Gastroesophageal sphincter (tissue), 4 donors: ENCODE data around the gene RGS5. TPM values are rescaled to one million over a fixed set of nuclear protein-coding genes. Genes with fewer than 3 reads are reported as not detected.

Experiments used
- ATAC-seq: fragments of 150-250 bp; one replicate; pipeline ENCODE4 v1.9.1; 2016; ENCODE audit warnings: mild to moderate bottlenecking, moderate library complexity
- H3K27ac ChIP-seq, 4 donors: fragments of 200-600 bp; sonication (generic) in 3 of 4; 1 replicate in 3 of 4; 2 replicates in 1 of 4; pipeline ENCODE4 v1.5.1; 2016 to 2019
- H3K27me3 ChIP-seq: fragments of 200-600 bp; sonication (generic); one replicate; pipeline ENCODE4 v1.5.1; 2019
- H3K36me3 ChIP-seq, 2 donors: fragments of 200-600 bp; sonication (generic); one replicate each; pipeline ENCODE4 v1.5.1; 2019; ENCODE audit warnings: control low read depth in 1 of 2
- H3K4me1 ChIP-seq, 3 donors: fragments of 200-600 bp; sonication (generic); 1 replicate in 2 of 3; 2 replicates in 1 of 3; pipeline ENCODE4 v1.5.1; 2016 to 2019; ENCODE audit warnings: control low read depth in 2 of 3
- H3K4me3 ChIP-seq, 2 donors: fragments of 200-600 bp; sonication (generic); one replicate each; pipeline ENCODE4 v1.5.1; 2019; ENCODE audit warnings: mild to moderate bottlenecking in 1 of 2, moderate library complexity in 1 of 2
- H3K9me3 ChIP-seq, 3 donors: fragments of 200-600 bp; sonication (generic); one replicate each; pipeline ENCODE4 v1.5.1; 2017 to 2019; ENCODE audit warnings: control low read depth in 2 of 3
- CTCF ChIP-seq, 4 experiments: fragments of 200-600 bp in 2 of 4; fragments of 450-650 bp in 2 of 4; sonication (generic) in 1 of 4; IDR thresholded peaks; one replicate each; pipeline ENCODE4 v1.5.1; 2017 to 2019; ENCODE audit warnings: antibody characterized with exemption in 4 of 4, mild to moderate bottlenecking in 2 of 4, moderate library complexity in 2 of 4
- EP300 ChIP-seq: sonication (generic); formaldehyde crosslinking; IDR thresholded peaks from one replicate; pipeline ENCODE4 v1.6.1; 2017; ENCODE audit warnings: antibody characterized with exemption, mild to moderate bottlenecking
- POLR2A ChIP-seq, 2 donors: fragments of 450-650 bp; IDR thresholded peaks; one replicate each; pipeline ENCODE4 v1.6.1; 2017; ENCODE audit warnings: antibody characterized with exemption in 2 of 2, mild to moderate bottlenecking in 2 of 2, moderate library complexity in 1 of 2
- POLR2AphosphoS5 ChIP-seq: sonication (generic); formaldehyde crosslinking; IDR thresholded peaks from one replicate; pipeline ENCODE4 v1.6.1; 2017; ENCODE audit warnings: antibody characterized with exemption
- WGBS, 2 donors: methylation state at CpG; one replicate each; pipeline ENCODE4 v1.1.5; 2018; ENCODE audit warnings: low coverage in 1 of 2; 5-methylcytosine and 5-hydroxymethylcytosine counted together
- total RNA-seq, 4 donors: library from RNA; depleted of rRNA; stranded (reverse); fragments of >200 nt; gene quantifications; one replicate each; pipeline ENCODE4 v1.1.0, GENCODE V29; 2016

RGS5 gene
- total RNA-seq, 4 donors from 2014 or later = 267 to 427 (median 386) TPM

GRCh38 chr1:163119707-163120106 is 83.0 kb downstream of the RGS5 start:
- no peak overlapping the region for H3K27ac ChIP-seq
- no peak for ATAC-seq

DNA sequence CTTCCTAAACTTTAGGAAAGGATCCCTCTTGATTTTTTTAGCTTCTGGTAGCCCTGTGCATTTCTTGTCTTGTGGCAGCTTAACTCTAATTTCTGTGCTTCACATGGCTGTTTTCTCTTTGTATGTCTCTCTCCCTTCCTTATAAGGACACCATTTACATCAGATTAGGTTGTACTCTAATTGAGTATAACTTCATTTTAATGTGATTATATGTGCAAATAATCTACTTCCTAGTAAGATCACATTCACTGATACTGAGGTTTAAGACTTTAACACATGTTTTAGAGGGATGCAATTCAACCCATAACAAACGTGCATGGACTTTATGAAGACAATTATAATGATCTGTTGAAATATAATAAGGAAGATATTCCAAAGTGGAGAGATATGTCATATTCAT is 86.8 kb downstream of the RGS5 start:
- WGBS, 2 donors = 83 to 100% methylated on average over 1 of the region's 1 CpG

More at GRCh38 chr1:163119707-163120106, 83.0 kb downstream of the RGS5 start:
- Histone ChIP-seq H3K4me1 (peaks cover 0 to 9% (median 0%) of the 10 kb centered on the region in 3 donors), H3K9me3 (no peaks in the 10 kb centered on the region), H3K4me3 (no peak overlapping the region), H3K36me3 (no peaks in the 10 kb centered on the region), H3K27me3 (no peaks in the 10 kb centered on the region)
- TF ChIP-seq POLR2A (IDR thresholded peaks at IDR 0.05) (no peak), EP300 (no peak), CTCF (IDR thresholded peaks at IDR 0.05) (no peak), POLR2AphosphoS5 (no peak)

DNA sequence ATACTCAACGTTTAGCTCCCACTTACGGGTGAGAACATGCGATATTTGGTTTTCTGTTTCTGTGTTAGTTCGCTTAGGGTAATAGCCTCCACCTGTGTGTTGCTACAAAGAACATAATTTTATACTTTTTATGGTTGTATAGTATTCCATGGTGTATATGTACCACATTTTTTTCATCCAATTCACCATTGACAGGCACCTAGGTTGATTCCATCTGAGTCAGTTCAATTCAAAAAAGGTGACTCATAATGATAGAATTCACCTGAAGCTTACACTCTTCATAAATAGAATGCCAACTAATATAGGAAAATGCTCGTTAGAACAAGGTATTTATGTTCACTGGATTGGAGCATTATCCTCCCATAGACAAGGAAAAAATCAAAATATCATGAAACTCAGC is 95.1 kb downstream of the RGS5 start:
- no peaks in the 10 kb centered on the region for H3K27me3 ChIP-seq
- ATAC-seq = no peak
- no peaks in the 10 kb centered on the region for H3K36me3 ChIP-seq
- WGBS, 2 donors = 85 to 86% methylated on average over 5 of the region's 5 CpGs
- TF ChIP-seq POLR2AphosphoS5 = no peak
- no peak for TF ChIP-seq EP300
- no peak for TF ChIP-seq CTCF (IDR thresholded peaks at IDR 0.05)
- TF ChIP-seq POLR2A (IDR thresholded peaks at IDR 0.05) = no peak
- no peak overlapping the region for H3K27ac ChIP-seq
- H3K4me1 ChIP-seq = peaks cover 0 to 33% (median 7%) of the 10 kb centered on the region in 3 donors
- no peak overlapping the region for H3K4me3 ChIP-seq
- no peaks in the 10 kb centered on the region for H3K9me3 ChIP-seq

More for the DNA sequence above, 86.8 kb downstream of the RGS5 start:
- no peak for ATAC-seq
- H3K27me3 ChIP-seq = no peaks in the 10 kb centered on the region
- H3K27ac ChIP-seq = no peak overlapping the region
- H3K9me3 ChIP-seq = no peaks in the 10 kb centered on the region
- TF ChIP-seq CTCF (IDR thresholded peaks at IDR 0.05) (no peak), POLR2A (IDR thresholded peaks at IDR 0.05) (no peak), POLR2AphosphoS5 (no peak), EP300 (no peak)
- H3K4me3 ChIP-seq = no peak overlapping the region
- H3K36me3 ChIP-seq = no peaks in the 10 kb centered on the region
- H3K4me1 ChIP-seq = no peaks in the 10 kb centered on the region

GRCh38 chr1:163106364-163106987 is 96.2 kb downstream of the RGS5 start:
- H3K4me1 ChIP-seq = peaks cover 0 to 33% (median 7%) of the 10 kb centered on the region in 3 donors
- 14 to 39% methylated on average over 2 of the region's 2 CpGs for WGBS, 2 donors
- H3K4me3 ChIP-seq = no peak overlapping the region
- H3K9me3 ChIP-seq = no peaks in the 10 kb centered on the region
- no peaks in the 10 kb centered on the region for H3K36me3 ChIP-seq
- peak overlapping the region in 3 of 4 donors; percentile 10 to 73 (median 49) for H3K27ac ChIP-seq
- ATAC-seq = peak; percentile 36
- TF ChIP-seq POLR2AphosphoS5 (no peak), POLR2A (IDR thresholded peaks at IDR 0.05) (no peak), EP300 (no peak), CTCF (IDR thresholded peaks at IDR 0.05) (no peak)
- no peaks in the 10 kb centered on the region for H3K27me3 ChIP-seq

GRCh38 chr1:163104385-163105099 is 98.2 kb downstream of the RGS5 start:
- H3K27ac ChIP-seq = peak overlapping the region; percentile 0 to 73 (median 52)
- TF ChIP-seq POLR2A (IDR thresholded peaks at IDR 0.05) (no peak), CTCF (IDR thresholded peaks at IDR 0.05) (no peak), POLR2AphosphoS5 (no peak), EP300 (no peak)
- H3K9me3 ChIP-seq = no peaks in the 10 kb centered on the region
- peaks cover 0 to 33% (median 7%) of the 10 kb centered on the region in 3 donors for H3K4me1 ChIP-seq
- ATAC-seq = no peak
- 10 to 28% methylated on average over 3 to 4 of the region's 4 CpGs for WGBS, 2 donors
- no peaks in the 10 kb centered on the region for H3K27me3 ChIP-seq
- H3K36me3 ChIP-seq = no peaks in the 10 kb centered on the region
- no peak overlapping the region for H3K4me3 ChIP-seq
